Measurements from ENCODE around the gene C2orf80.
A peak's percentile ranks its signal among the peaks of the same experiment; 100 is the strongest.

The C2orf80 gene

GRCh38 chr2:208207769-208208168 is 17.9 kb upstream of the C2orf80 start:
- Histone ChIP-seq H3K9ac (ENCODE audit: low read length) (no peak overlapping the region), H3K4me3 (ENCODE audit: low read depth, low read length) (no peak overlapping the region), H3K9me3 (ENCODE audit: control insufficient read depth, insufficient read depth, low read depth, low read length) (no peaks in the 10 kb centered on the region), H3K4me1 (ENCODE audit: control insufficient read depth, insufficient read depth, low read length) (no peaks in the 10 kb centered on the region), H3K27ac (ENCODE audit: low read depth, low read length) (no peak overlapping the region), H3K27me3 (ENCODE audit: control insufficient read depth, insufficient read depth, low read length) (no peaks in the 10 kb centered on the region), H3K36me3 (ENCODE audit: control insufficient read depth, insufficient read depth, low read length) (no peaks in the 10 kb centered on the region)

- H3K9me3 ChIP-seq (ENCODE audit: control insufficient read depth, insufficient read depth, low read depth, low read length), result no peaks in the 10 kb centered on the region
- no peaks in the 10 kb centered on the region for H3K27me3 ChIP-seq (ENCODE audit: control insufficient read depth, insufficient read depth, low read length)
- H3K36me3 ChIP-seq (ENCODE audit: control insufficient read depth, insufficient read depth, low read length), result no peaks in the 10 kb centered on the region
- no peak overlapping the region for H3K9ac ChIP-seq (ENCODE audit: low read length)
- H3K27ac ChIP-seq (ENCODE audit: low read depth, low read length), result no peak overlapping the region
- H3K4me3 ChIP-seq (ENCODE audit: low read depth, low read length), result no peak overlapping the region
- no peaks in the 10 kb centered on the region for H3K4me1 ChIP-seq (ENCODE audit: control insufficient read depth, insufficient read depth, low read length)
Measured at GRCh38 chr2:208204166-208204565, 14.3 kb upstream of the C2orf80 start.

- H3K4me3 ChIP-seq (ENCODE audit: low read depth, low read length), result no peak overlapping the region
- no peaks in the 10 kb centered on the region for H3K9me3 ChIP-seq (ENCODE audit: control insufficient read depth, insufficient read depth, low read depth, low read length)
- no peaks in the 10 kb centered on the region for H3K27me3 ChIP-seq (ENCODE audit: control insufficient read depth, insufficient read depth, low read length)
- H3K27ac ChIP-seq (ENCODE audit: low read depth, low read length), result no peak overlapping the region
- no peaks in the 10 kb centered on the region for H3K4me1 ChIP-seq (ENCODE audit: control insufficient read depth, insufficient read depth, low read length)
- H3K36me3 ChIP-seq (ENCODE audit: control insufficient read depth, insufficient read depth, low read length), result no peaks in the 10 kb centered on the region
- H3K9ac ChIP-seq (ENCODE audit: low read length), result no peak overlapping the region
Measured at GRCh38 chr2:208195531-208195930, 5.7 kb upstream of the C2orf80 start.

- H3K36me3 ChIP-seq (ENCODE audit: control insufficient read depth, insufficient read depth, low read length), result no peaks in the 10 kb centered on the region
- H3K9me3 ChIP-seq (ENCODE audit: control insufficient read depth, insufficient read depth, low read depth, low read length), result no peaks in the 10 kb centered on the region
- no peak overlapping the region for H3K27ac ChIP-seq (ENCODE audit: low read depth, low read length)
- no peaks in the 10 kb centered on the region; the same call in 1 of the 2 replicates for H3K4me1 ChIP-seq (ENCODE audit: control insufficient read depth, insufficient read depth, low read length)
- no peak overlapping the region for H3K9ac ChIP-seq (ENCODE audit: low read length)
- H3K4me3 ChIP-seq (ENCODE audit: low read depth, low read length), result no peak overlapping the region
- no peaks in the 10 kb centered on the region for H3K27me3 ChIP-seq (ENCODE audit: control insufficient read depth, insufficient read depth, low read length)
Measured at GRCh38 chr2:208192611-208193236, 2.9 kb upstream of the C2orf80 start.

- H3K27ac ChIP-seq (ENCODE audit: low read depth, low read length), result no peak overlapping the region
- H3K4me1 ChIP-seq (ENCODE audit: control insufficient read depth, insufficient read depth, low read length), result peaks cover 16% of the 10 kb centered on the region
- no peaks in the 10 kb centered on the region for H3K27me3 ChIP-seq (ENCODE audit: control insufficient read depth, insufficient read depth, low read length)
- no peak overlapping the region for H3K9ac ChIP-seq (ENCODE audit: low read length)
- H3K4me3 ChIP-seq (ENCODE audit: low read depth, low read length), result no peak overlapping the region
- no peaks in the 10 kb centered on the region for H3K9me3 ChIP-seq (ENCODE audit: control insufficient read depth, insufficient read depth, low read depth, low read length)
- H3K36me3 ChIP-seq (ENCODE audit: control insufficient read depth, insufficient read depth, low read length), result no peaks in the 10 kb centered on the region
Measured at GRCh38 chr2:208189069-208189809, 591 bp downstream of the C2orf80 start.

DNA sequence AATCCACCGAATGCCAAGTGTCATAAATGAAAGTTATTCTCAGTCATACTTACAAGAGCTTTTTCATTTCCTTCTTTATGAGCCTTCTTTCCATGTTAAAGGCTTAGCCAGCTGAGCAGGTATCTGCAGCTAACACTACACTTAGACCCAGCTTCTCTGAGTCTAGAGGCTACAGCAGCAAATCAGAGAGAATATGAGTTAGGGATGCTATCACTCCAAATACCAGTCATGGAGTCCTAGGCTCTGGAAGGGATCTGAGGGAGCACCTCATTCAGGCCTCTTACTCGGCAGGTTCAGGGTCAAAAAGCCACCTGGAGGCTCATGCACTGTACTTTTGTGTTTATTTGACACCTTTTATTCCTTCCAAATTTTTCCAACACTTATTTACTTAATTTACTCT is 2.9 kb downstream of the C2orf80 start:
- no peaks in the 10 kb centered on the region for H3K9me3 ChIP-seq (ENCODE audit: control insufficient read depth, insufficient read depth, low read depth, low read length)
- H3K27me3 ChIP-seq (ENCODE audit: control insufficient read depth, insufficient read depth, low read length), result no peaks in the 10 kb centered on the region
- peaks cover 24% of the 10 kb centered on the region for H3K4me1 ChIP-seq (ENCODE audit: control insufficient read depth, insufficient read depth, low read length)
- no peaks in the 10 kb centered on the region for H3K36me3 ChIP-seq (ENCODE audit: control insufficient read depth, insufficient read depth, low read length)
- no peak overlapping the region for H3K9ac ChIP-seq (ENCODE audit: low read length)
- no peak overlapping the region for H3K4me3 ChIP-seq (ENCODE audit: low read depth, low read length)
- no peak overlapping the region for H3K27ac ChIP-seq (ENCODE audit: low read depth, low read length)

DNA sequence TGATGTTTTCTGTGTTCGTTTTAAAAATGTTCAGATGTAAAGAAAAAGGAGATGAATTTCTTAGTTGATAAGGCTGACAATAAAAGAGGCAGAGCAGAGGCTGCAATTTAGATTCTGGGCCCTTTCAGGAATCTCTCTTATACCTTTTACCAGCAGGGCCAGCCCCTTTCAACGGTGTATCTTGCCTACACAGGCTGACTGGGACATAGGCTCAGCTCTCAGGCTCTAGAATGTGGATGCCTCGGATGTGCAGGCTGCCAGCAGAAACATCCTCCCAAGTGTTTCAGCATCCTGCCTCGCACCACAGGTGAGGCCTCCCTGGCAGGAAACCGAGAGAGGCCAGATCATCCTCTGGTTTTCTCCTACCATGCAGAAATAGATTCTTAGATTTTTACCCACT is 3.4 kb downstream of the C2orf80 start:
- H3K4me1 ChIP-seq (ENCODE audit: control insufficient read depth, insufficient read depth, low read length), result peaks cover 24% of the 10 kb centered on the region
- H3K9ac ChIP-seq (ENCODE audit: low read length), result no peak overlapping the region
- H3K9me3 ChIP-seq (ENCODE audit: control insufficient read depth, insufficient read depth, low read depth, low read length), result no peaks in the 10 kb centered on the region
- H3K4me3 ChIP-seq (ENCODE audit: low read depth, low read length), result no peak overlapping the region
- no peaks in the 10 kb centered on the region for H3K36me3 ChIP-seq (ENCODE audit: control insufficient read depth, insufficient read depth, low read length)
- H3K27me3 ChIP-seq (ENCODE audit: control insufficient read depth, insufficient read depth, low read length), result no peaks in the 10 kb centered on the region
- no peak overlapping the region for H3K27ac ChIP-seq (ENCODE audit: low read depth, low read length)

GRCh38 chr2:208183972-208184705 is 5.7 kb downstream of the C2orf80 start:
- Histone ChIP-seq H3K27me3 (ENCODE audit: control insufficient read depth, insufficient read depth, low read length) (no peaks in the 10 kb centered on the region), H3K27ac (ENCODE audit: low read depth, low read length) (no peak overlapping the region), H3K4me3 (ENCODE audit: low read depth, low read length) (peak overlapping the region; percentile 50), H3K9me3 (ENCODE audit: control insufficient read depth, insufficient read depth, low read depth, low read length) (no peaks in the 10 kb centered on the region), H3K4me1 (ENCODE audit: control insufficient read depth, insufficient read depth, low read length) (peaks cover 24% of the 10 kb centered on the region), H3K36me3 (ENCODE audit: control insufficient read depth, insufficient read depth, low read length) (no peaks in the 10 kb centered on the region), H3K9ac (ENCODE audit: low read length) (no peak overlapping the region)

- peaks cover 24% of the 10 kb centered on the region for H3K4me1 ChIP-seq (ENCODE audit: control insufficient read depth, insufficient read depth, low read length)
- peak overlapping the region; percentile 50 for H3K4me3 ChIP-seq (ENCODE audit: low read depth, low read length)
- H3K27ac ChIP-seq (ENCODE audit: low read depth, low read length), result no peak overlapping the region
- H3K27me3 ChIP-seq (ENCODE audit: control insufficient read depth, insufficient read depth, low read length), result no peaks in the 10 kb centered on the region
- H3K9ac ChIP-seq (ENCODE audit: low read length), result no peak overlapping the region
- no peaks in the 10 kb centered on the region for H3K9me3 ChIP-seq (ENCODE audit: control insufficient read depth, insufficient read depth, low read depth, low read length)
- no peaks in the 10 kb centered on the region for H3K36me3 ChIP-seq (ENCODE audit: control insufficient read depth, insufficient read depth, low read length)
Measured at GRCh38 chr2:208183526-208183925, 6.3 kb downstream of the C2orf80 start.

DNA sequence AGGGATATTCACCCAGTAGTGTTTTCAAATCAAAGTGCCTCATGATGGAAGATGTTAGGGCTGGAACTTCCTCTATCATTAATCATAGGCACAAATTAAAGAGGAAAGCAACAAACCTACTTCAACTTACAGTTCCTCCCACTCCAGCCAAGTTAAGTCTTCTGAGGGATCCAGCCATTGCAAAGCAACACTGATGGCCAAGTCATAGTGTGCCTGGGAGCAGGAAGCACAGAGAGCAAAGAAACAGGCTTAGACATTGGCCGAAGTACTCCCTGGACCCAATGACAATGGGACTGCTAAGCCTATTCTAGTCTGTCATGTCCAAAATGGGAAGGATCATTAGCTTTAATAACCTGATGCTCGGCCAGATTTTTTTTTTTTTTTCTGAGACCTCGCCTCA is 7.0 kb downstream of the C2orf80 start:
- Histone ChIP-seq H3K9me3 (ENCODE audit: control insufficient read depth, insufficient read depth, low read depth, low read length) (no peaks in the 10 kb centered on the region), H3K27me3 (ENCODE audit: control insufficient read depth, insufficient read depth, low read length) (no peaks in the 10 kb centered on the region), H3K36me3 (ENCODE audit: control insufficient read depth, insufficient read depth, low read length) (no peaks in the 10 kb centered on the region)

GRCh38 chr2:208179028-208179609 is 10.7 kb downstream of the C2orf80 start:
- H3K9me3 ChIP-seq (ENCODE audit: control insufficient read depth, insufficient read depth, low read depth, low read length), result no peaks in the 10 kb centered on the region
- H3K4me3 ChIP-seq (ENCODE audit: low read depth, low read length), result no peak overlapping the region
- H3K27ac ChIP-seq (ENCODE audit: low read depth, low read length), result no peak overlapping the region
- peaks cover 7% of the 10 kb centered on the region for H3K4me1 ChIP-seq (ENCODE audit: control insufficient read depth, insufficient read depth, low read length)
- no peak overlapping the region for H3K9ac ChIP-seq (ENCODE audit: low read length)
- no peaks in the 10 kb centered on the region for H3K36me3 ChIP-seq (ENCODE audit: control insufficient read depth, insufficient read depth, low read length)
- no peaks in the 10 kb centered on the region for H3K27me3 ChIP-seq (ENCODE audit: control insufficient read depth, insufficient read depth, low read length)

More for the DNA sequence above, 7.0 kb downstream of the C2orf80 start:
- Histone ChIP-seq H3K9ac (ENCODE audit: low read length) (no peak overlapping the region), H3K4me1 (ENCODE audit: control insufficient read depth, insufficient read depth, low read length) (peaks cover 24% of the 10 kb centered on the region), H3K4me3 (ENCODE audit: low read depth, low read length) (no peak overlapping the region), H3K27ac (ENCODE audit: low read depth, low read length) (no peak overlapping the region)

All from HUES6 (cell line).